Mesodermal cell (in vitro differentiated cells): ENCODE results near the gene GAP43.

Source experiments
- H3K27ac ChIP-seq: 2 replicates; pipeline ENCODE4 v1.7.0; 2013; ENCODE audit warnings: mild to moderate bottlenecking, low read depth, low read length, moderate library complexity; ENCODE audit not compliant: severe bottlenecking
- H3K36me3 ChIP-seq: 2 replicates; pipeline ENCODE4 v1.7.1; 2013; ENCODE audit warnings: mild to moderate bottlenecking, low read length, moderate library complexity; ENCODE audit not compliant: control insufficient read depth, insufficient read depth
- H3K4me1 ChIP-seq: one replicate; pipeline ENCODE4 v1.7.1; 2013; ENCODE audit warnings: mild to moderate bottlenecking, low read length; ENCODE audit not compliant: insufficient read depth, control insufficient read depth, poor library complexity, severe bottlenecking
- H3K4me3 ChIP-seq: 2 replicates; pipeline ENCODE4 v1.7.0; 2013; ENCODE audit warnings: low read length, control low read depth, mild to moderate bottlenecking; ENCODE audit not compliant: insufficient read depth, poor library complexity, severe bottlenecking; ENCODE audit errors: extremely low read depth
- H3K9me3 ChIP-seq: 2 replicates; pipeline ENCODE4 v1.7.1; 2013; ENCODE audit warnings: mild to moderate bottlenecking, low read length, moderate library complexity; ENCODE audit not compliant: control insufficient read depth
- WGBS, 2 experiments: methylation state at CpG; one replicate each; pipeline ENCODE4 v1.1.5; 2013; ENCODE audit warnings: missing lambda C conversion rate in 2 of 2; ENCODE audit not compliant: insufficient coverage in 2 of 2; 5-methylcytosine and 5-hydroxymethylcytosine counted together

GAP43 gene

DNA sequence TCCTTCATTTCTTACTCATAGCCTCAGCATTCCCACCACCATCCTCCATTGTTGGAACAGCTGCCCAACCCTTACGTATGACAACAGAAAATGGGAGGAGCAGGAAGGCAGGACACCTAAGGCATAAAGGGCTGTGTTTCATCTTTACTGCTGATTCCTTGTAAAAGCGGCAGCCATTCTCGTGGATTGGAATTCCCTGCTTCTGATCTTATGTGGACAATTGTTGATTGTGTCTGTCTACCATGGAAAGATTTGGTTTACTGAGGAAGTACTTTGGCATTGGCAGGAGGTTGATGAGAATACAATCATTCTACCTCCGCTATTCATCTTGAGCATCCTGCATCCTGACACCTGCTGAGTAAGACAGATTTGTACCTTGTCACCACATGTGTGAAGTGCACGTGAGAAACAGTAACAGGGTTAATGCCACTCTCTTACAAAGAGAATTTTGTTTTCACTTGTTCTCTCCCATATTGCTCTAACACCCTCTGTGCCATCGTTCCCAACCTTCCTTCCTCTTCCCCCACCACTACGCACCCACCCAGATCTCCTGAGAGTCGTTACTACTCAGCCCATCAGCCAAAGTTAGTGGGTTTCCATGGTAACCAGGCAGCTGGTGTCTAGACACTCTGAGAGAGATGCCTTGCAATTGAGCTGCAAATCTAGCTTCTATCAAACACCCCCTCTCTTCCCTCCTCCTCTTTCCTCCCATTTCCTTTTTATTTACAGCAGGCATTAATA, 75.7 kb downstream of the GAP43 start:
- Histone ChIP-seq H3K27ac (no peak overlapping the region), H3K36me3 (no peaks in the 10 kb centered on the region), H3K4me3 (no peak overlapping the region), H3K9me3 (peaks cover 11% of the 10 kb centered on the region), H3K4me1 (no peaks in the 10 kb centered on the region)
- 39 to 68% methylated on average over 5 of the region's 8 CpGs for WGBS, 2 experiments

DNA sequence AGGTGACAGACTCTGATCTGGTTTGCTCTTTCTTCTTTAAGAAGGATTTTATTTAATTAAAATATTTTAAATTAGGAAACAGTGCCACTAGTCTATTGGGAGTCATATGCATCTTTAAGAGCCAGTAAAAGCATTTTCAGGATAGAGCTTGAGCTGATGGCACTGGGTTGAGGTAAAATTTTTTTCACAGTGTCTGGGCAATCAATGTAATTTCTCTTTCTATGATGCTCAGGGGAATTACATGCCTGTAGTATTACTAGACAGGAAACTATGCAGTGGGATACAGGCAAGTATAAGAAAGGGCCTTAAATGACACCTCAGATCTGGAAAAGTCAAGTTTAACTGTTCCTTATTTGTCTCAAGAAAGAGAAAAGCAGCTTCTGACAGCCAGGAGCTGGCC, 76.4 kb downstream of the GAP43 start:
- H3K9me3 ChIP-seq, result peaks cover 11% of the 10 kb centered on the region
- no peak overlapping the region for H3K4me3 ChIP-seq
- no peaks in the 10 kb centered on the region for H3K4me1 ChIP-seq
- no peaks in the 10 kb centered on the region for H3K36me3 ChIP-seq
- H3K27ac ChIP-seq, result no peak overlapping the region

DNA sequence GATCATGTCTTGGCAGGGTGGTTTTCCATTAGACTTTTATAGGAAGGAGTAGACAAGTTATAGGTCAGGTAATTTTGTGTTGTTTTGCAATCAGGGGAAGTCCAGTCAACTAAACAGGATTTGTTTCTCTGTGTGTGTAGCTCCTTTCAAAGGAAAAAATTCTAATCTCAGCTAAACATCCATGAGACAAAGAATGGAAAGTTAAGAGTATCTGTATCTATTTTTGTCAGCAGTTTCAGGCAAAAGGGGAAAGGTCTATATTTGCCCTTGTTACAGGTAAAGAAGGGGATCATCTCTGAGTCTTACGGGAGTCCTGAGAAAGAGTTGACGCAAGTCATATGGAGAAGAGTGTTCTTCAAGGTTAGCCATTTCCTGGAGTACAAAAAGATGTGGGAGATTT, 79.3 kb downstream of the GAP43 start:
- H3K36me3 ChIP-seq, result no peaks in the 10 kb centered on the region
- H3K4me3 ChIP-seq, result no peak overlapping the region
- WGBS, 2 experiments, result 100% methylated on average over 2 of the region's 2 CpGs
- H3K4me1 ChIP-seq, result no peaks in the 10 kb centered on the region
- H3K9me3 ChIP-seq, result peaks cover 11% of the 10 kb centered on the region
- no peak overlapping the region for H3K27ac ChIP-seq

DNA sequence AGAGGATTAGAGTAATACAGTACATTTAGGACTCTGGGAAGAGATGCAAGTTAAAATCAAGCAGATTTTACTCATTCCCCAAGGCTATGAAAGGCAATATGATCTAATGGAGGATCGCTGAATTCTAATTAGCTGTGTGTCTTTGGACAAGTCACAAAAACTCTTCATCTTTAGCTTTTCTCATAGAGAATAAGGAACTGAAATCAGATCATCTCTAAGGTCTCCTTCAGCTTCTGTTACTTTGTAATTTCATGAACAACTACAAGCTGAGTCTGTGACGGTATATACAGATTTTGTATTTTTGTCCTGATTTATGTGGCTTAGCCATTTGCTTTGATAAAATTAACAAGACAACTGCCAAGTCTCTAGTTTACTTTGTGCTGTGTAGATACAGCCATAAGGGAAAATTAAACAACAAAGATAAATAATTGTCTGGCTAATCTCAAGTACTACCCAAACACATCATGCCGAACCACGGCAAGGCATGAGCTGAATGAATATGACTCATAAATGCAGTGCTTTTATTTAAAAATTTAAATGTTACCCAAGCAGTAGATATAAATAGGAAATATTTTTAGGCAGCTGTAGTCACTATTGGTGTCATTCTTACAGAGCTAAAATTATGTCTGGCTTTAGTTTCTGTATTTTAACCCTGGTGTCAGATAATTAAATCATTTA, 81.5 kb downstream of the GAP43 start:
- Histone ChIP-seq H3K9me3 (peaks cover 11% of the 10 kb centered on the region), H3K27ac (no peak overlapping the region), H3K4me1 (no peaks in the 10 kb centered on the region), H3K4me3 (no peak overlapping the region), H3K36me3 (no peaks in the 10 kb centered on the region)
- 100% methylated on average over 1 of the region's 4 CpGs; no CpG with 5 or more reads in 1 of the 2 experiments for WGBS, 2 experiments

DNA sequence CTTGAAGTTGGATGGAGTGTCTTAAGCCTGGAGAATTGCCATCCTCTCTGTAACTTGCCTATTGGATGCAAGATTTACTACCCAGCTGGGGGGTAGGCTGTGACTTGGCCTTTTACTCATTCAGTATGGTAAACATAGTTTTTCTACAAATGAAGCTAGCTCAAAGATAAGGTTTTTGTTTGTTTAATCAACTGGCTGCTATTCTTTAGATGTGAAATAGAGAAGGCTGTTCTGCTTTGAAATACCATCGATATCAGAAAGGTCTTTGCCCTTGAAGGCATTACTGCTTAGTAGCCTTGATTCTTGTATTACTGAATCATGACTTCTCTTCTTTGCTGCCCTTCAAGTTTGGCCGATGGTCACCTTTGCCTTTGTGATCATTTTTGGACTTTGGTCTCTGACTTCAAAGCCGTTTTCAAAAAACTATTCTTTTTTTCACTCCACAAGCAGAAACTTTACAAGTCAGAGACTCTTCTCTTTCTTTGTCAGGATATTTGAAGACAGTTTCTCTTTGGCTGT, 83.1 kb downstream of the GAP43 start:
- WGBS, 2 experiments, result 93 to 100% methylated on average over 2 of the region's 3 CpGs
- no peaks in the 10 kb centered on the region for H3K4me1 ChIP-seq
- peaks cover 11% of the 10 kb centered on the region for H3K9me3 ChIP-seq
- no peak overlapping the region for H3K4me3 ChIP-seq
- no peaks in the 10 kb centered on the region for H3K36me3 ChIP-seq
- H3K27ac ChIP-seq, result no peak overlapping the region

DNA sequence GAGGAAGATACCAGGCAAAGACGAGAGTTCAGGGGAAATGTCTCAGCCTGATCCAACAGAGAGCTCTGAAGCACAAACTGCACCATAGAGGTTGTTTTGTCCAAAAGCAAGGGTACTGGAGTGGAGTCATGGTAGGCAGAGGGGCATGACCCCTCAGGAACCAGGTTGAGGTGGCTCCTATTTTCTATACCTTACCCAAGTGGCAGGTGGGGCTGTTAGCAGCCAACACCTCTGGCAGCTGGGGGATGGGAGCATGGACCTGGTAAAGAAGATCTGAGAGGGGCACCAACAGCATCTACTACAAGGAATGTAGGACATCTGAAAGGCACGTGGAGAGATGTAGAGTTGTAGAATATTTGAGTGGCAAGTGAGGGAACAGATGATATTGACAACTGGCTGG, 85.2 kb downstream of the GAP43 start:
- Histone ChIP-seq H3K36me3 (no peaks in the 10 kb centered on the region), H3K4me3 (no peak overlapping the region), H3K9me3 (no peaks in the 10 kb centered on the region), H3K4me1 (no peaks in the 10 kb centered on the region), H3K27ac (no peak overlapping the region)
- 90 to 100% methylated on average over 1 of the region's 2 CpGs for WGBS, 2 experiments

DNA sequence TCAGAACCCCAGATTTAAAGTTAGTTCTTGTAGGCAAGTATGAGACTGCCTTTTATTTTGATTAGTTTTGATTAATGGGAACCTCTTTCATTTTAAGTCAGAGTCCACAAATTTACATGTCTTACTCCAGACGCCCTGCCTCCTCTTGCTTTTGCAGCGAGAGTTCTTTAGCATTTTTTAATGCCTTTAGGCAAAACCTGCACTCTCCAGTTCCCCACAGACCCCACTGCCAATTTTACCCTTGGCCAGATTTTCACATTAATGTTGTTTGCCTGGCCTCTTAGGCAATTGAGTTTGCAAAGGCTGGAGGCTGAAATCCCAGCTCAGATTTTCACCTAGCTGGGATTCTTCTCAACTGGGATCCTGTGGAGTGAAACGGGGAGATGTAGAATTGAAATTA, 85.8 kb downstream of the GAP43 start:
- H3K4me1 ChIP-seq, result no peaks in the 10 kb centered on the region
- no peaks in the 10 kb centered on the region for H3K9me3 ChIP-seq
- H3K27ac ChIP-seq, result no peak overlapping the region
- no peaks in the 10 kb centered on the region for H3K36me3 ChIP-seq
- H3K4me3 ChIP-seq, result no peak overlapping the region
- WGBS, 2 experiments, result 78 to 91% methylated on average over 2 of the region's 3 CpGs

DNA sequence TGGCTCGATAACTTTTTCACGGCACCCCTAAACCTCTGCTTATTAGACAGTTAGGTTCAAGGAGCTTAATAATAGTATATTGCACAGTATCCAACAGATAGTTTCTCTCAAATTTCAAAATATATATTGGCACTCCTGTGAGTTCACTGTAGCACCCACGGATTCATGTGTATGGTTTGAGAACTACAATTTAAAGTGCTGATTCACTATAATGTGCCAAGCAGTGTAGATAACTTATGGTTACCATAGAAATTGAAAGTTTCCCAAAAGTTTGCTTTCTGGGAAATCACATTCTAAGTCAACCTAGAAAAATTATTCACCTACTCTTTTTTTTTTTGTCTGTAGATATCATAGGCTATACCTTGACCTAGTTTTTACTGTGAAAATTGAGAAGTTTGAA, 86.6 kb downstream of the GAP43 start:
- Histone ChIP-seq H3K36me3 (no peaks in the 10 kb centered on the region), H3K9me3 (no peaks in the 10 kb centered on the region), H3K4me1 (no peaks in the 10 kb centered on the region), H3K4me3 (no peak overlapping the region), H3K27ac (no peak overlapping the region)
- no CpG with 5 or more reads among the region's 3 CpGs for WGBS, 2 experiments

DNA sequence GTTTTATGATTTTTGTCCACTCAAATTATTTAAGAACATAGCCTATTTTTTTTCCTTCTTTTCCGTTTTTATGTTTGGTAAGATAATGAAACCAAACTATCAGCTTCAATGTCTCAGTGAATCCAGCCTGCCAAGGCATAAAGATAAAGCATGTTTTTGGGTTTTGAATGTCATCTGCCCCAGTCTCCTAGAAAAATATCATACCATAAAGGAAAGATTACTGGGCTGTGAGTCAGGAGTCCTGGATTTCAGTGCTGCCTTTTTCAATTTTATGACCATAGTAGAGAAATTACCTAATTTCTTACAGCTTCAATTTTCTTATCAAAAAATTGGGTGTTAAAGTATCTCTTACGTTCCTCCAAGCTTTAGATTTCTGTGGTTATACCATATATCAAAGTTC, 87.5 kb downstream of the GAP43 start:
- Histone ChIP-seq H3K27ac (no peak overlapping the region), H3K4me3 (no peak overlapping the region)
- WGBS, 2 experiments, result no CpG with 5 or more reads among the region's 2 CpGs

DNA sequence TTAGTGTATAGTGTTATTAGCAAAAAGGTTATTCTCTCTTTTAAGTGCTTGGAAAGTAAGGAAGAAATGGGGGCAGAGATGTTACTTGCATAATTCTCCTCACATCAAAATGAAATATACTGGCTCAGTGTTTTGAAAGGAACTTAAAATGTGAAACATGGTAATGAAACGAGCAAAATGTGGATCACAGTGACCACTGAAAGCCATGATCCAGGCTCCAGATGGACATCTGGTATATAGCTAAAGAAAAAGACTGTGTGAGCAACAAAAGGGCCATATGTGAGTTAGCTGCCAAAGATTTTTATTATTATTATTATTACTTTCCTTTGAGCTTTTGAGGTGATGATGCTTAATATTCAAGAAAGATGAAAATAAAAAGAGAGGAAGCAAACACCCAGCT, 89.6 kb downstream of the GAP43 start:
- H3K9me3 ChIP-seq, result no peaks in the 10 kb centered on the region
- no peaks in the 10 kb centered on the region for H3K36me3 ChIP-seq
- WGBS, 2 experiments, result 0% methylated on average over 1 of the region's 1 CpG
- H3K4me1 ChIP-seq, result no peaks in the 10 kb centered on the region
- H3K4me3 ChIP-seq, result no peak overlapping the region
- H3K27ac ChIP-seq, result no peak overlapping the region

More for the DNA sequence above, 87.5 kb downstream of the GAP43 start:
- H3K4me1 ChIP-seq, result no peaks in the 10 kb centered on the region
- H3K9me3 ChIP-seq, result no peaks in the 10 kb centered on the region
- no peaks in the 10 kb centered on the region for H3K36me3 ChIP-seq

DNA sequence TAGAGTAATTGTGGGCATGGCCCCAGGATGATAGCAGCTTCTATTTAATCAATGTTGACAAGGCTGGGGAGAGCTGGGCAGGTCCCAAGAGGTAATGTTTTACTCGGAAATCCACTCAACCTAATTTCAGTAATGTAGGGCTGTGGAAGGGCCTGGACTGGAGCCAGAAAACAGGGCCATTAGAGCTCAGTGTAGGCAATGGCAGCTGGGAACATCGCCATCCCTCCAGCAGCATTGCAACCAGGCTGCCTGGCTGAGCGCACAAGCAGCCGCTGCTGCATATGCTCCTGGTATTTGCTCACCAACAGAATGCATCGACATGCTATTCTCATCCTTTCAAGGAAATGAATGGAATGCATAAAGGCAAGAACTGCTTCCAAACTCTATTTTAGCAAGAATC, 90.0 kb downstream of the GAP43 start:
- WGBS, 2 experiments, result 95 to 100% methylated on average over 4 of the region's 5 CpGs
- Histone ChIP-seq H3K27ac (no peak overlapping the region), H3K9me3 (no peaks in the 10 kb centered on the region), H3K4me3 (no peak overlapping the region), H3K36me3 (no peaks in the 10 kb centered on the region), H3K4me1 (no peaks in the 10 kb centered on the region)
